IMR-90 (cell line): Measurements from ENCODE around the gene PLA2G4F. TPM values are rescaled to one million over a fixed set of nuclear protein-coding genes. Genes with fewer than 3 reads are reported as not detected.

Source experiments
- ATAC-seq: fragments of 200-7000 bp; cut with Tn5 transposase; 2 replicates; pipeline ENCODE4 v1.9.1; 2020; ENCODE audit warnings: low read depth, mild to moderate bottlenecking, moderate library complexity
- BruUV-seq: library from RNA; stranded (reverse); fragments of 400-500 nt; replicated peaks from 2 replicates; lab custom pipeline; 2021; lab: Mats Ljungman, UMichigan
- CTCF ChIA-PET: fragments of 300-600 bp; formaldehyde crosslinking; extraction: SDS; loops from one replicate; lab custom pipeline; 2021; ENCODE audit warnings: antibody characterized with exemption; lab: Yijun Ruan, JAX
- POLR2A ChIA-PET: fragments of 300-600 bp; sonication (Branson Sonifier 250); formaldehyde crosslinking; loops from one replicate; lab custom pipeline; 2022; ENCODE audit warnings: antibody characterized with exemption; ENCODE audit not compliant: unreplicated experiment; lab: Charles Lee
- DNase-seq: peaks from one replicate; pipeline ENCODE4 v3.0.0; 2013
- H2AFZ ChIP-seq: replicated peaks from 2 replicates; pipeline ENCODE3; 2013; ENCODE audit warnings: low read length, mild to moderate bottlenecking; ENCODE audit not compliant: poor library complexity
- H2AK5ac ChIP-seq: 2 replicates; pipeline ENCODE4 v1.6.1; 2013; ENCODE audit warnings: low read depth, low read length, inconsistent platforms
- H2AK9ac ChIP-seq: replicated peaks from 2 replicates; pipeline ENCODE3; 2013; ENCODE audit warnings: mild to moderate bottlenecking, low read depth, low read length, moderate library complexity; ENCODE audit not compliant: poor library complexity
- H2BK120ac ChIP-seq: 2 replicates; pipeline ENCODE4 v1.6.1; 2013; ENCODE audit warnings: low read depth, low read length, inconsistent platforms
- H2BK15ac ChIP-seq: 3 replicates; pipeline ENCODE4 v1.6.1; 2013; ENCODE audit warnings: low read depth, low read length, inconsistent platforms
- H2BK20ac ChIP-seq: 2 replicates; pipeline ENCODE4 v1.6.1; 2013; ENCODE audit warnings: low read depth, mild to moderate bottlenecking, inconsistent platforms, low read length, moderate library complexity
- H2BK5ac ChIP-seq: 2 replicates; pipeline ENCODE4 v1.6.1; 2013; ENCODE audit warnings: mild to moderate bottlenecking, low read depth, low read length, inconsistent platforms; ENCODE audit not compliant: poor library complexity, severe bottlenecking
- H3K14ac ChIP-seq: replicated peaks from 2 replicates; pipeline ENCODE4 v1.6.1; 2013; ENCODE audit warnings: low read depth, low read length, inconsistent platforms
- H3K18ac ChIP-seq: 2 replicates; pipeline ENCODE4 v1.6.1; 2013; ENCODE audit warnings: low read depth, low read length, control low read depth
- H3K23ac ChIP-seq: 2 replicates; pipeline ENCODE4 v1.6.1; 2013; ENCODE audit warnings: low read depth, low read length, inconsistent platforms
- H3K27ac ChIP-seq: 2 replicates; pipeline ENCODE4 v1.5.1; 2013; ENCODE audit warnings: mild to moderate bottlenecking, control low read depth, low read length; ENCODE audit not compliant: insufficient read depth
- H3K27me3 ChIP-seq: 2 replicates; pipeline ENCODE4 v1.6.1; 2013; ENCODE audit warnings: low read length; ENCODE audit not compliant: control insufficient read depth, insufficient read depth
- H3K36me3 ChIP-seq: 2 replicates; pipeline ENCODE4 v1.6.1; 2013; ENCODE audit warnings: low read length, mixed read lengths; ENCODE audit not compliant: control insufficient read depth, insufficient read depth
- H3K4ac ChIP-seq: 2 replicates; pipeline ENCODE4 v1.6.1; 2013; ENCODE audit warnings: low read depth, low read length, inconsistent platforms
- H3K4me1 ChIP-seq: 2 replicates; pipeline ENCODE4 v1.6.1; 2013; ENCODE audit warnings: low read length, mixed read lengths; ENCODE audit not compliant: control insufficient read depth, insufficient read depth
- H3K4me2 ChIP-seq: 2 replicates; pipeline ENCODE4 v1.6.1; 2013; ENCODE audit warnings: low read depth, mild to moderate bottlenecking, control low read depth, low read length, moderate library complexity
- H3K4me3 ChIP-seq: 2 replicates; pipeline ENCODE4 v1.5.1; 2013; ENCODE audit warnings: low read depth, mild to moderate bottlenecking, control low read depth, low read length, moderate library complexity; ENCODE audit not compliant: insufficient read depth
- H3K56ac ChIP-seq: 2 replicates; pipeline ENCODE4 v1.6.1; 2013; ENCODE audit warnings: low read length, inconsistent platforms; ENCODE audit not compliant: insufficient read depth; ENCODE audit errors: extremely low read depth
- H3K79me1 ChIP-seq, 2 experiments: 2 replicates each; pipeline ENCODE4 v1.6.1; 2013; ENCODE audit warnings: low read length in 2 of 2, inconsistent platforms in 1 of 2, low read depth in 1 of 2
- H3K9ac ChIP-seq: 2 replicates; pipeline ENCODE4 v1.6.1; 2013; ENCODE audit warnings: low read depth, low read length, control low read depth
- H3K9me1 ChIP-seq: 2 replicates; pipeline ENCODE4 v1.6.1; 2013; ENCODE audit warnings: low read length, inconsistent platforms; ENCODE audit not compliant: insufficient read depth
- H3K9me3 ChIP-seq: 2 replicates; pipeline ENCODE4 v1.6.1; 2013; ENCODE audit warnings: low read length; ENCODE audit not compliant: control insufficient read depth, insufficient read depth
- H4K20me1 ChIP-seq: 2 replicates; pipeline ENCODE4 v1.6.1; 2013; ENCODE audit warnings: low read length, inconsistent platforms; ENCODE audit not compliant: insufficient read depth
- H4K5ac ChIP-seq: 2 replicates; pipeline ENCODE4 v1.6.1; 2013; ENCODE audit warnings: mild to moderate bottlenecking, low read depth, low read length, control low read depth
- H4K8ac ChIP-seq, 2 experiments: 2 replicates each; pipeline ENCODE4 v1.6.1; 2013; ENCODE audit warnings: low read depth in 2 of 2, low read length in 2 of 2, control low read depth in 1 of 2, inconsistent platforms in 1 of 2
- H4K91ac ChIP-seq: 2 replicates; pipeline ENCODE4 v1.6.1; 2013; ENCODE audit warnings: low read depth, low read length, inconsistent platforms; ENCODE audit not compliant: insufficient read depth
- CEBPB ChIP-seq: IDR thresholded peaks from 2 replicates; pipeline ENCODE4 v1.6.1; 2012; ENCODE audit warnings: low read depth, low read length, improper control_type of control experiment
- MAFK ChIP-seq: IDR thresholded peaks from 2 replicates; pipeline ENCODE4 v1.6.1; 2012; ENCODE audit warnings: low read depth, low read length, improper control_type of control experiment
- WGBS, 2 experiments: methylation state at CpG; one replicate each; pipeline versions ENCODE4 v1.1.5 to v1.1.7; 2013; ENCODE audit warnings: missing lambda C conversion rate in 2 of 2; ENCODE audit not compliant: insufficient read length in 1 of 2; ENCODE audit errors: extremely low coverage in 2 of 2; 5-methylcytosine and 5-hydroxymethylcytosine counted together
- dilution Hi-C: fragments of 300-500 bp; cut with HindIII; formaldehyde crosslinking; loops from one replicate; pipeline ENCODE4 v1.14.3; 2018; ENCODE audit warnings: low sequenced_read_pairs; ENCODE audit not compliant: unreplicated experiment
- in situ Hi-C: fragments of 300-500 bp; cut with MboI; formaldehyde crosslinking; loops from 3 replicates; pipeline ENCODE4 v1.14.3; 2019; ENCODE audit warnings: low sequenced_read_pairs, inconsistent platforms, mixed read lengths
- intact Hi-C: fragments of 100-400 bp; cut with micrococcal nuclease; formaldehyde crosslinking; loops from 2 replicates; pipeline ENCODE4 v1.10.0; 2022
- polyA plus RNA-seq, 3 experiments: library from polyadenylated mRNA; depleted of rRNA; stranded (reverse); fragments of >200 nt; gene quantifications; 2 replicates each; pipeline ENCODE4 v1.2.3, GENCODE V29; 2012; ENCODE audit warnings: low replicate concordance in 1 of 3
- total RNA-seq: library from RNA; depleted of rRNA; stranded (reverse); fragments of >200 nt; gene quantifications from 2 replicates; pipeline ENCODE4 v1.2.3, GENCODE V29; 2012

Gene PLA2G4F
- total and polyA plus RNA-seq, 2 of the 4 experiments (the other 2 are of a cell fraction), result not detected

DNA sequence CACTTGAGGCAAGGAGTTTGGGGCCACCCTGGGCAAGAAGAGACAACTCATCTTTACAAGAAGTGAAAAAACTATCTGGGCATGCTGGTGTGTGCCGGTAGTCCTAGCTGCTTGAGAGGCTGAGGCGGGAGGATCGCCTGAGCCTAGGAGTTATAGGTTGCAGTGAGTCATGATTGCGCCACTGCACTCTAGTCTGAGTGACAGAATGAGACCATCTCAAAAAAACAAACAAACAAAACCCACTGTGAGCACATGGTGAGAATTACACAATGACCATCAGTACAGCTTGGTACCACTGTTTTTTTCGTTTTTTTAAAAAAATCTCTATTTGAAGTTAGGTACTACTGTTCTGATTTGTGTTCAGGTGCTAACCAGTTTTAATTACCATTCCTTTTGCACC lies 38.1 kb upstream of the PLA2G4F start:
- no peak overlapping the region for H2AFZ ChIP-seq
- H4K91ac ChIP-seq, result no peak overlapping the region
- WGBS, 2 experiments, result no CpG with 5 or more reads among the region's 5 CpGs
- H3K27ac ChIP-seq, result no peak overlapping the region
- no peak overlapping the region for H2BK120ac ChIP-seq
- intact Hi-C loops (no loop called here), dilution Hi-C loops (no loop called here), in situ Hi-C loops (no loop called here)
- no peaks in the 10 kb centered on the region for H3K9me3 ChIP-seq
- H3K27me3 ChIP-seq, result no peaks in the 10 kb centered on the region
- no TSS peak for BruUV-seq
- no peak overlapping the region for H3K4me2 ChIP-seq
- H2BK5ac ChIP-seq, result no peak overlapping the region
- peaks cover 21% of the 10 kb centered on the region for H3K36me3 ChIP-seq
- no peak overlapping the region for H3K18ac ChIP-seq
- CTCF ChIA-PET, result interaction anchor here (0.7 kb wide), 1 partner anchor 23 kb away, joined by 4 read pairs; no protein-coding TSS in a partner anchor
- no peak overlapping the region for H3K23ac ChIP-seq
- no peak overlapping the region for H3K4me3 ChIP-seq
- DNase-seq, result peak; percentile 62
- no peak overlapping the region for H3K14ac ChIP-seq
- no peak overlapping the region for H3K4ac ChIP-seq
- peaks cover 19 to 34% of the 10 kb centered on the region in 2 experiments for H3K79me1 ChIP-seq
- no peak overlapping the region for H2BK20ac ChIP-seq
- H2BK15ac ChIP-seq, result no peak overlapping the region
- peak; percentile 59 for ATAC-seq
- TF ChIP-seq MAFK (no peak), CEBPB (peak; percentile 91)
- H3K9me1 ChIP-seq, result 0 out of 2 replicates have a peak, but pooled peaks cover 5% of the 10 kb centered on the region
- no peak overlapping the region for H3K56ac ChIP-seq
- no peaks in the 10 kb centered on the region; the same call in 1 of the 2 replicates for H4K20me1 ChIP-seq
- H3K9ac ChIP-seq, result no peak overlapping the region
- no peak overlapping the region for H2AK9ac ChIP-seq
- no peak overlapping the region for H4K8ac ChIP-seq
- POLR2A ChIA-PET, result no interaction called here
- H2AK5ac ChIP-seq, result no peak overlapping the region
- H3K4me1 ChIP-seq, result no peaks in the 10 kb centered on the region; the same call in 1 of the 2 replicates
- H4K5ac ChIP-seq, result no peak overlapping the region
